Gastroesophageal sphincter (tissue), 3 donors: ENCODE results near the gene MYCBP2.

Source experiments
- CTCF ChIP-seq, 4 experiments: fragments of 200-600 bp in 2 of 4; fragments of 450-650 bp in 2 of 4; sonication (generic) in 1 of 4; IDR thresholded peaks; one replicate each; pipeline ENCODE4 v1.5.1; 2017 to 2019; ENCODE audit warnings: antibody characterized with exemption in 4 of 4, mild to moderate bottlenecking in 2 of 4, moderate library complexity in 2 of 4
- POLR2AphosphoS5 ChIP-seq: sonication (generic); formaldehyde crosslinking; IDR thresholded peaks from one replicate; pipeline ENCODE4 v1.6.1; 2017; ENCODE audit warnings: antibody characterized with exemption

GRCh38 chr13:77313923-77314322, 13.0 kb downstream of the MYCBP2 start:
- TF ChIP-seq POLR2AphosphoS5, result no peak
- TF ChIP-seq CTCF (IDR thresholded peaks at IDR 0.05), result no peak
